ENCODE measurements around the gene EFCAB8.

Gene EFCAB8

GRCh38 chr20:32965581-32966373 is 107.1 kb downstream of the EFCAB8 start:
- Histone ChIP-seq H3K4me2 (ENCODE audit: low read length) (no peak overlapping the region), H3K9me3 (ENCODE audit: control insufficient read depth, insufficient read depth, low read length) (no peaks in the 10 kb centered on the region), H3K27ac (ENCODE audit: low read depth, low read length) (no peak overlapping the region), H3K4me1 (ENCODE audit: control insufficient read depth, low read length) (peaks cover 2% of the 10 kb centered on the region), H3F3A (ENCODE audit: control insufficient read depth, insufficient read depth) (no peaks in the 10 kb centered on the region), H3K79me2 (ENCODE audit: control insufficient read depth, low read length) (no peaks in the 10 kb centered on the region), H3K27me3 (ENCODE audit: control insufficient read depth, low read length) (no peaks in the 10 kb centered on the region), H3K4me3 (ENCODE audit: low read length) (no peak overlapping the region), H4K20me1 (ENCODE audit: control insufficient read depth, insufficient read depth, low read depth, low read length) (no peaks in the 10 kb centered on the region), H3K36me3 (ENCODE audit: control insufficient read depth, low read length) (no peaks in the 10 kb centered on the region), H3K9me2 (replicated peaks; ENCODE audit: control insufficient read depth, low read length) (no peaks in the 10 kb centered on the region)
- no peak for TF ChIP-seq CTCF (IDR thresholded peaks at IDR 0.05; ENCODE audit: low read depth, low read length, poor library complexity, severe bottlenecking)
- no peak for TF ChIP-seq EZH2phosphoT487 (IDR thresholded peaks at IDR 0.05; ENCODE audit: borderline replicate concordance, low read length)

GRCh38 chr20:32966382-32966781 is 107.7 kb downstream of the EFCAB8 start:
- H3K4me3 ChIP-seq (ENCODE audit: low read length) = no peak overlapping the region
- H3K4me1 ChIP-seq (ENCODE audit: control insufficient read depth, low read length) = peaks cover 8% of the 10 kb centered on the region
- peaks cover under 1% of the 10 kb centered on the region; the same call in 1 of the 2 replicates for H3K9me3 ChIP-seq (ENCODE audit: control insufficient read depth, insufficient read depth, low read length)
- no peaks in the 10 kb centered on the region for H3K27me3 ChIP-seq (ENCODE audit: control insufficient read depth, low read length)
- no peak overlapping the region for H3K4me2 ChIP-seq (ENCODE audit: low read length)
- no peak overlapping the region for H3K27ac ChIP-seq (ENCODE audit: low read depth, low read length)
- no peak for TF ChIP-seq EZH2phosphoT487 (IDR thresholded peaks at IDR 0.05; ENCODE audit: borderline replicate concordance, low read length)
- no peak for TF ChIP-seq CTCF (IDR thresholded peaks at IDR 0.05; ENCODE audit: low read depth, low read length, poor library complexity, severe bottlenecking)
- H3F3A ChIP-seq (ENCODE audit: control insufficient read depth, insufficient read depth) = no peaks in the 10 kb centered on the region
- no peaks in the 10 kb centered on the region for H4K20me1 ChIP-seq (ENCODE audit: control insufficient read depth, insufficient read depth, low read depth, low read length)
- H3K79me2 ChIP-seq (ENCODE audit: control insufficient read depth, low read length) = no peaks in the 10 kb centered on the region
- H3K36me3 ChIP-seq (ENCODE audit: control insufficient read depth, low read length) = no peaks in the 10 kb centered on the region
- H3K9me2 ChIP-seq (replicated peaks; ENCODE audit: control insufficient read depth, low read length) = no peaks in the 10 kb centered on the region

GRCh38 chr20:32966881-32967781 is 108.4 kb downstream of the EFCAB8 start:
- H3K27me3 ChIP-seq (ENCODE audit: control insufficient read depth, low read length) = no peaks in the 10 kb centered on the region
- H3F3A ChIP-seq (ENCODE audit: control insufficient read depth, insufficient read depth) = peaks cover 6% of the 10 kb centered on the region

More at GRCh38 chr20:32966881-32967781, 108.4 kb downstream of the EFCAB8 start:
- no peak for TF ChIP-seq CTCF (IDR thresholded peaks at IDR 0.05; ENCODE audit: low read depth, low read length, poor library complexity, severe bottlenecking)
- TF ChIP-seq EZH2phosphoT487 (IDR thresholded peaks at IDR 0.05; ENCODE audit: borderline replicate concordance, low read length) = no peak
- H3K4me3 ChIP-seq (ENCODE audit: low read length) = no peak overlapping the region
- no peak overlapping the region for H3K27ac ChIP-seq (ENCODE audit: low read depth, low read length)
- H4K20me1 ChIP-seq (ENCODE audit: control insufficient read depth, insufficient read depth, low read depth, low read length) = no peaks in the 10 kb centered on the region
- H3K79me2 ChIP-seq (ENCODE audit: control insufficient read depth, low read length) = no peaks in the 10 kb centered on the region
- H3K36me3 ChIP-seq (ENCODE audit: control insufficient read depth, low read length) = 0 out of 2 replicates have a peak, but pooled peaks cover 3% of the 10 kb centered on the region
- H3K4me2 ChIP-seq (ENCODE audit: low read length) = no peak overlapping the region
- peaks cover 3% of the 10 kb centered on the region; the same call in 1 of the 2 replicates for H3K9me3 ChIP-seq (ENCODE audit: control insufficient read depth, insufficient read depth, low read length)
- H3K4me1 ChIP-seq (ENCODE audit: control insufficient read depth, low read length) = peaks cover 15% of the 10 kb centered on the region
- no peaks in the 10 kb centered on the region for H3K9me2 ChIP-seq (replicated peaks; ENCODE audit: control insufficient read depth, low read length)
